ENCODE measurements around the gene AIPL1. TPM values are rescaled to one million over a fixed set of nuclear protein-coding genes. Genes with fewer than 3 reads are reported as not detected.

AIPL1 gene
- total RNA-seq, 1 experiment from 2014 or later = not detected

- Histone ChIP-seq H3K79me2 (ENCODE audit: insufficient read depth, low read length) (no peaks in the 10 kb centered on the region), H3K36me3 (ENCODE audit: control insufficient read depth in 1 of 2, insufficient read depth in 2 of 2, low read length in 2 of 2) (no peaks in the 10 kb centered on the region), H3K9ac (ENCODE audit: low read length) (no peak overlapping the region), H3K4me2 (ENCODE audit: low read length) (no peak overlapping the region), H3K4me3 (replicated peaks in 1 of 2; ENCODE audit: low read depth in 1 of 2, low read length in 2 of 2) (no peak overlapping the region), H3K27me3 (ENCODE audit: insufficient read depth, low read length) (no peaks in the 10 kb centered on the region), H2AFZ (ENCODE audit: low read depth, low read length, poor library complexity, severe bottlenecking) (no peak overlapping the region), H3K4me1 (ENCODE audit: control insufficient read depth in 1 of 2, insufficient read depth in 2 of 2, low read length in 2 of 2) (peaks cover 12 to 18% of the 10 kb centered on the region in 2 experiments; a peak in 3 of 4 replicates), H3K27ac (ENCODE audit: low read depth, low read length) (no peak overlapping the region), H3K9me3 (ENCODE audit: control insufficient read depth in 1 of 2, insufficient read depth in 1 of 2, low read depth in 1 of 2, low read length in 2 of 2) (no peaks in the 10 kb centered on the region), H3K9me2 (ENCODE audit: insufficient read depth) (no peaks in the 10 kb centered on the region), H4K20me1 (ENCODE audit: insufficient read depth) (no peaks in the 10 kb centered on the region)
- no TSS peak for BruUV-seq (replicated peaks)
- ChIA-PET POLR2A (no interaction called here), RAD21 (ENCODE audit: low non-redundant PET in 1 of 2, low total read pairs in 2 of 2, uncharacterized antibody in 2 of 2, unreplicated experiment in 2 of 2) (interaction anchor here in 1 of 2 experiments (0.6 kb wide), 1 partner anchor 31 kb away, joined by 6 read pairs; no protein-coding TSS in a partner anchor), CTCF (interaction anchor here (0.6 kb wide), 1 partner anchor 159 kb away, joined by 3 read pairs; no protein-coding TSS in a partner anchor)
- DNase-seq (ENCODE audit: low read depth, low spot score) (no peak), ATAC-seq (no peak)
- TF ChIP-seq EZH2phosphoT487 (IDR thresholded peaks at IDR 0.05; ENCODE audit: borderline replicate concordance) (no peak), EGR1 (IDR thresholded peaks at IDR 0.05; ENCODE audit: low read depth) (no peak)
- intact Hi-C loops (cut with micrococcal nuclease) = no loop called here
Measured at GRCh38 chr17:6475411-6475810, 40.5 kb upstream of the AIPL1 start.

GRCh38 chr17:6474906-6475305 is 40.0 kb upstream of the AIPL1 start:
- POLR2A ChIA-PET = no interaction called here
- Histone ChIP-seq H3K4me3 (replicated peaks in 1 of 2; ENCODE audit: low read depth in 1 of 2, low read length in 2 of 2) (no peak overlapping the region), H4K20me1 (ENCODE audit: insufficient read depth) (no peaks in the 10 kb centered on the region), H3K4me2 (ENCODE audit: low read length) (no peak overlapping the region), H3K79me2 (ENCODE audit: insufficient read depth, low read length) (no peaks in the 10 kb centered on the region), H3K9me3 (ENCODE audit: control insufficient read depth in 1 of 2, insufficient read depth in 1 of 2, low read depth in 1 of 2, low read length in 2 of 2) (no peaks in the 10 kb centered on the region), H3K36me3 (ENCODE audit: control insufficient read depth in 1 of 2, insufficient read depth in 2 of 2, low read length in 2 of 2) (no peaks in the 10 kb centered on the region), H3K4me1 (ENCODE audit: control insufficient read depth in 1 of 2, insufficient read depth in 2 of 2, low read length in 2 of 2) (peaks cover 12 to 18% of the 10 kb centered on the region in 2 experiments; a peak in 3 of 4 replicates), H3K9me2 (ENCODE audit: insufficient read depth) (no peaks in the 10 kb centered on the region), H3K27me3 (ENCODE audit: insufficient read depth, low read length) (no peaks in the 10 kb centered on the region), H2AFZ (ENCODE audit: low read depth, low read length, poor library complexity, severe bottlenecking) (no peak overlapping the region), H3K27ac (ENCODE audit: low read depth, low read length) (no peak overlapping the region), H3K9ac (ENCODE audit: low read length) (no peak overlapping the region)
- TF ChIP-seq REST (IDR thresholded peaks at IDR 0.05; ENCODE audit: low read depth) (no peak), ATF3 (IDR thresholded peaks at IDR 0.05) (no peak), JUND (IDR thresholded peaks at IDR 0.05) (no peak), SP1 (IDR thresholded peaks at IDR 0.05; ENCODE audit: low read depth) (no peak), ELF1 (IDR thresholded peaks at IDR 0.05; ENCODE audit: borderline replicate concordance, low read depth) (no peak), CEBPB (IDR thresholded peaks at IDR 0.05; ENCODE audit: low read depth) (no peak)
- RAD21 ChIA-PET (ENCODE audit: low non-redundant PET in 1 of 2, low total read pairs in 2 of 2, uncharacterized antibody in 2 of 2, unreplicated experiment in 2 of 2) = interaction anchor here in 1 of 2 experiments (0.6 kb wide), 1 partner anchor 32 kb away, joined by 6 read pairs; no protein-coding TSS in a partner anchor
- ATAC-seq (no peak), DNase-seq (ENCODE audit: low read depth, low spot score) (no peak)
- no TSS peak for BruUV-seq (replicated peaks)
- intact Hi-C loops (cut with micrococcal nuclease) = no loop called here
- CTCF ChIA-PET = no interaction called here
